GM19397 (cell line): Measurements from ENCODE around the gene TFDP2.
A peak's percentile ranks its signal among the peaks of the same experiment; 100 is the strongest.
"Not testable (repeated sequence)": the region's sequence is repeated elsewhere in the genome, so short reads cannot be mapped to it uniquely, and the experiment has no call there.

ENCODE experiments used
- ATAC-seq: cut with Tn5 transposase; IDR thresholded peaks from one replicate; pipeline ENCODE4 v1.9.1; 2021; ENCODE audit warnings: mild to moderate bottlenecking, moderate library complexity; ENCODE audit not compliant: unreplicated experiment

Gene TFDP2

GRCh38 chr3:142129516-142130171 is 19.7 kb downstream of the TFDP2 start:
- no peak for ATAC-seq

DNA sequence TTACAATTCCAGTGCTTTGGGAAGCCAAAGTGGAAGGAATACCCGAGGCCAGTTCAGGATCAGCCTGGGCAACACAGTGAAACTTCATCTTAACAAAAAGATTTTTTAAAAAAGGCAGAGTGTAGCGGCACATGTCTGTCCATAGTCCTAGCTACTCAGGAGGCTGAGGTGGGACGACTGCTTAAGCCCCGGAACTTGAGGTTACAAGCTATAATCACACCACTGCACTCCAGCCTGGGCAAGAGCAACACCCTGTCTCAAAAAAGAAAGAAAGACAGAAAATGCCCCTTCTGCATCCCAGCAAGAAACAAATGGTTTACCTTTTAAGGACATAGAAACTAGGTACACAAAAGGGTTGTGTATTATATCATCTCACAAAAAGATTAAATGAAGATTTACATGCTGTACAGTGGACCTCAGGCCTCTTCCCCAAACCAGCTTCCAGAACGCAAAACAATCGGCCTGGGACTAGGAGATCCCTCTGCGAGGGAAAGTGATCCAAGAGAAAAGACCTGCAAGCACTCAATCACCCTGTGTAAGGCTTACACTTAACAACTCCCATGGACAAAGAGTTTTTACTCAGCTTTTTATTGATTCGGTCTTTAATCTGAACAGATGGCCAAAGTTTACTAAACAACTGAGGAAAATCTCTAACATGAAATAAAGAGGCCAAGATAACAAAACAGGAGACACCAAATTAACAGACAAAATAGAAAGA is 21.2 kb downstream of the TFDP2 start:
- no peak for ATAC-seq

DNA sequence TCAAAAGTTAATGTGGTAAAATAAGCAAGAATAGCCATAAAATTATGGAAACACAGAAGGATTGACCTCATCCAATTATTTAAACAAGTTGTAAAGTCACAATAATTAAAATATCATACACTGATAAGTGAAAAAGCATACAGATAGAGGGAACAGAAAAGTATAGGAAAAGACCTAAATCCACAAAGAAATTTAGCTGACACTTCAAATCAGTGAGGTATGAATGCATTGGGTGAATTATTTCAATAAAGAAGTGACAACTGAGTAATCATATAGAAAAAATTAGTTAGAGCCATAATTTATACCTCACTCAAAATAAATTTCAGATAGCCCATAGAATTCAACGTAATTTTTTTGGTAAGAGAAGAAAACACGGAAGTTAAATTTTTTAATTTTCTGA is 25.1 kb downstream of the TFDP2 start:
- ATAC-seq = no peak

DNA sequence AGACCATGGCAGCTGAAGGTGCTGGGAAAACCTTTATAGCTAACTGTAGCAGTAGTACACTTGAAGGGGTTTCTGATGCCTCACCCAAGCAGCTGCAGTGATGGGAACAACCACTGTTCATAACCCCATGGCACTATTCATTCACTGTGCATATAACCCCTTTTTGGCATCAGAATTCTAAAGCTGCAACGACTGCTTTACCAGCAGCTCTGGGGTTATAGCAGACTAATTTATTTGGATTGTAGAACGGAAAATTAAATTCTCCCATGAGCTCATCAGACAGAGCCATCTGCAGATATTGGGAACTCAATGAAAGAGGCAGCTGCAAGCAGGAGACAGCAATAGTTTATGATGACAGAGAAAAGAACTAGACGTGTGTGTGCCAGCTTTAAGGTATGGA is 28.6 kb downstream of the TFDP2 start:
- ATAC-seq = no peak

GRCh38 chr3:142118911-142119310 is 30.4 kb downstream of the TFDP2 start:
- ATAC-seq = no peak

DNA sequence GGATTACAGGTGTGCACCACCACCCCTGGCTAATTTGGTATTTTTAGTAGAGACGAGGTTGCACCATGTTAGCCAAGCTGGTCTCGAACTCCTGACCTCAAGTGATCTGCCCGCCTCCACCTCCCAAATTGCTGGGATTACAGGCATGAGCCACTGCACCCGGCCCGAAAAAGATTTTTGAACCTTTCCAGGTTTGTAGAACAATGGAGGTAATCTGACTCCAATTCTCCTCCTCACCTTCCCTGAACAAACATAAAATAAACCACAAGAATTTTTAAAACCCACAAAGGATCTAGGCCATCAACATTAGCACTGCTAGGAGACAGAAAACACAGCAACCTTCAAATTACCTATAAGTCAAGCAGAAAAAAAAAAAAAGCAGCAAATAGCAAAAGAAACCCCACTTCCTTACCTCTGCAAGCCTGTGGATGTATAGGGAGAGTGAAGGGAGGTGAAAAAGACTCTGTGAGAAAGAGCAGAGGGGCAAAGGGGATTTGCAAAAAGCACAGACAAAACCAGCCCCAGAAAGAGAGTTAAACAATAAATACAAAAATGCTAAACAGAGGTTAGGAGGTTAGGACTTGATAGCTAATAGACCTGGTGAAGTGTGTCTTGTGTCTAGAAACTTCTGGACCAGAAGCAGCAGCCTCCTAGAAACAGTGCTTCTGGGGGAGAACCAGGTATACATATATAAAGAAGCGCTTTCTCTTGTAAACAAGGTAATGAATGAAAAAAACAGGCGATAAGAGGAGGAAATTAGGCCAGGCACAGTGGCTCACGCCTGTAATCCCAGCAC is 32.1 kb downstream of the TFDP2 start:
- no peak for ATAC-seq

GRCh38 chr3:142115867-142116668 is 33.3 kb downstream of the TFDP2 start:
- no peak for ATAC-seq

- no peak for ATAC-seq
These were observed 36.7 kb downstream of the TFDP2 start for GRCh38 chr3:142112601-142113000.

DNA sequence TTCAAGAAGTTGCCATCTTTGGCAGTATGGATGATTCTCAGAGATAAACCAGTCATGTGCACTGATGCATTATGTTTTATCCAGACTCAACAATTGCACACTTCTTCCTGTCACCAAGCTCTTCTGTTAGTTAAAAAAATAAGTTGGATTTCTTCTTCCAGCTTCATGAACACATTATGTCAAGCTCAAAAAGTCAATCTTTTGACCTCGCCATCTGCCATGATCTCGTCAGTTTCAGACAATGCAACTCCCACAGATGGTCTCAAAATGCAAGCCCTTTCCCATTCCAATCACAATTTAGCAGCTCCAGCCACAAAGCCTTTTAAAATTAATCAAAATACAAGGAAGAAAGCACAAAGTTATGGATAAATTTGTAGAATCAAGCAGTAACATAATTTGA is 42.8 kb downstream of the TFDP2 start:
- no peak for ATAC-seq

DNA sequence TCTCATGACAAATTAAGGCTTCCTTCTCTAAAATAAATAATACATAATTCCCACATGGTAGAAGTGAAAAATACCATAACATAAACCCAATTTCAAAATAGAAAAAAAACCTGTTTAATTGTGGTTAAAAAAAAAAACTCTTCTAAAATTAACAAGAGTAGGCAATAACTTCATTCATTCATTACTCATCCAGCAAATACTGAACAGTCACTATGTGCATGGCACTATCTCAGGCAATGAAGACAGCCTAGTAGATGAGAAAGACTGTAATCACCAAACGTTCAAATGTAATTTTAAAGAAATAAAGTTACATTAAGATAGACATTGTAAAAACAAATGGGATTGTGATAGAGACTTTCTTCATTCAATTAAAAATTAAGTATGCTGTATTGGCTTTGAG is 43.4 kb downstream of the TFDP2 start:
- no peak for ATAC-seq

DNA sequence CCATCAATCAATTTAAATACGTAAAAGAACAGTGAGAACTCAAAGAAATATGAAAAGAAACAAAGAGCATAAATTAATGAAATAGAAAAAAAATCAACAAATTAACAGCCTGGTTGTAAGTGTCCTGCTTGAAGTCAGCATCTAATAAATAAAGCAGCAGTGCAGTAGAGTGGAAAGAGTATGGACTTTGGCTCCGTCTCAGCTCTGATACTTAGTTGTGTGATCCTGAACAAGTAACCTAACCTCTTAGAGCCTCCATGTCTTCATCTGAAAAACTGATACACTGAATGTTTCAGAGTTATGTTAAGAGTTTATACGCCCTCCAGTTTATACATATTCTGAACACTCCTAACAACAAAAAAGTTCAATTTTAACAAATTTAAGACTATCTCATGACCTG is 44.6 kb downstream of the TFDP2 start:
- no peak for ATAC-seq

DNA sequence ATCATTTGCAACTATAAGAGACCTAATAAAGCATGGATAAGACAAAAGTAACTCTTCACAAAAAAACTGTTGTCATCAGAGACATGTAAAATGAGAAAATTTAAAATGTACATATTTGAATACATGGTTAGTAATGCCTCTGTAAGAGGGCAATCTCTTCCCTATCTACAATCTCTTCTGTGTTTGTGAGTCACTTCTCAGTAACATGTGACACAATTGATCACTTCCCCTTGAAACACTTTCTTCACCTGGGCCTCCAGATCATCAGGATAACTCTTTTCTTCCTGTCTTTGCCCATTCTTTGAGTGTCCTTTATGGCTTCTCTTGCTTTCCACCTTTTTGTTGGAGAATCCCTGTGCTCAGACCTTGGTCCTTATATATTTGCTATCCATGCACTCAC is 50.4 kb downstream of the TFDP2 start:
- no peak for ATAC-seq

DNA sequence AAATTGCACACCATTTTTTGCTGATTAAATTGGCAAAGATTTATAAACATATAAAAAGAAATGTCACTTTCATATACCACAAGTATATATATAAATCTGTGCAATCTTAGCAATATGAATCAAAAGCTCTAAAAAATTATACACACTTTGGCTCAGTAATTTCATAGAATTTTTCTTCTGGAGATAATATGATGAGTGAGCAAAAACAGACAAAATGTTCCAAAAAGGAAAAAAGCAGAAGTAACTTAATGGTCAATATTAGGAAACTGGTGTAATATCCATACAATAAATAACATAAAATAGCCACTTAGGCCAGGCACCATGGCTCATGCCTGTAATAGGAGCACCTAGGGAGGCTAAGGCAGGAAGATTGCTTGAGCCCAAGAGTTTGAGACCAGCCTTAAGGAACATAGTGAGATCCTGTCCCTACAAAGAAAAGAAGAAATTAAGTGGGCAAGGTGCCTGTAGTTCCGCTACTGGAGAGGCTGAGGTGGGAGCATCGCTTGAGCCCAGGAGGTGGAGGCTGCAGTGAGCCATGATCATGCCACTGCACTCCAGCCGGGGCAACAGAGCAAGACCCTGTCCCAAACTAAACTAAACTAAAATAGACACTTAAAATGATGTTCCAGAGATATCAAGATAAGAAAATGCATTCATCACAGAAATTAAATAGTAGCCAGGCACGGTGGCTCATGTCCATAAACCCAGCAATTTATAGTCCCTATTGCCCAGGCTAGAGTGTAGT is 52.1 kb downstream of the TFDP2 start:
- ATAC-seq = no peak

GRCh38 chr3:142095841-142096240 is 53.5 kb downstream of the TFDP2 start:
- ATAC-seq = no peak

DNA sequence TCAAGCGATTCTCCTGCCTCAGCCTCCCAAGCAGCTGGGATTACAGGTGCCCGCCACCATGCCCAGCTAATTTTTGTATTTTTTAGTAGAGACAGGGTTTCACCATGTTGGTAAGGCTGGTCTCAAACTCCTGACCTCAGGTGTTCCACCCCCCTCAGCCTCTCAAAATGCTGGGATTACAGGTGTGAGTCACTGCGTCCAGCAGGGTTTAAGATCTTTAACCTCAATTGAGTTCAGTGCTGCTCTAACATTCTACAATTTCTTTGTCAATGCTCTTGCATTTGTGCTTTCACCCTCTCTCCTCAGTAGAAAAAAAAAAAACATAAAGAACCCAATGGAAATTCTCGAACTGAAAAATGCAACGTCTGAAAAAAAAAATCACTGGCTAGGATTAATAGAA is 60.4 kb downstream of the TFDP2 start:
- ATAC-seq = not testable (repeated sequence)

GRCh38 chr3:142088522-142088921 is 60.8 kb downstream of the TFDP2 start:
- ATAC-seq = no peak

GRCh38 chr3:142087676-142088075 is 61.7 kb downstream of the TFDP2 start:
- ATAC-seq = no peak

DNA sequence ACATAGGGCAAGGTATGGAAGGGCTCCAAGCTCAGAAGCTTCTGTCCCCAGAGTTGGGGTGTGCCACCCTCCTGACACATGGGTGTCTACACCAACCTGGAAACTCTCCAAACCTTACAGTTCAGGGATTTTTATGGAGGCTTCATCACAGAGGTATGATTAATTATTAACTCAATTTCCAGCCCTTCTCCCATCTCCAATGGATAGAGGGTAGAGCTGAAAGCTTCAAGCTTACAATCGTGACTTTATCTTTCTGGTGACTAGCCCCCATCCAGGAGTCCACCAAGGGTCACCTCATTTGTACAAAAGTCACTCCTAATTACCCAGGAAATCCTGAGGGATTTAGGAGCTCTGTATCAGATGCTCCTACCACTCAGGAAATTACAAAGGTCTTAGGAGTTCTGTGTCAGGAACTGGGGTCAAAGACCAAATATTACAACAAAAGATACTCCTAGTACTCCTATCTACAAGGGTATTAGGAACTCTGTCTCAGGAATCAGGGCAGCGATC is 62.7 kb downstream of the TFDP2 start:
- ATAC-seq = no peak

- ATAC-seq = no peak
These were observed 68.2 kb downstream of the TFDP2 start for GRCh38 chr3:142081178-142081577.

GRCh38 chr3:142077859-142078500 is 71.4 kb downstream of the TFDP2 start:
- ATAC-seq = peak; percentile 45
